HG02981 (cell line): ENCODE data around the gene CCS.
"Not testable (repeated sequence)": the region's sequence is repeated elsewhere in the genome, so short reads cannot be mapped to it uniquely, and the experiment has no call there.

ENCODE experiments used
- ATAC-seq: cut with Tn5 transposase; IDR thresholded peaks from one replicate; pipeline ENCODE4 v1.9.1; 2021; ENCODE audit warnings: mild to moderate bottlenecking, moderate library complexity; ENCODE audit not compliant: unreplicated experiment

Gene CCS

GRCh38 chr11:66561178-66561974 lies 31.6 kb upstream of the CCS start:
- ATAC-seq: no peak

- no peak for ATAC-seq
These were observed 31.1 kb upstream of the CCS start for GRCh38 chr11:66561975-66562248.

- ATAC-seq: no peak
These were observed 30.7 kb upstream of the CCS start for GRCh38 chr11:66562275-66562674.

- ATAC-seq: no peak
These were observed 29.9 kb upstream of the CCS start for GRCh38 chr11:66562907-66563583.

- no peak for ATAC-seq
These were observed 29.2 kb upstream of the CCS start for GRCh38 chr11:66563832-66564231.

GRCh38 chr11:66564538-66564937 lies 28.4 kb upstream of the CCS start:
- ATAC-seq: no peak

GRCh38 chr11:66564984-66565383 lies 28.0 kb upstream of the CCS start:
- ATAC-seq: no peak

GRCh38 chr11:66566221-66566620 lies 26.8 kb upstream of the CCS start:
- ATAC-seq: no peak

GRCh38 chr11:66567787-66568123 lies 25.2 kb upstream of the CCS start:
- ATAC-seq: no peak

GRCh38 chr11:66568124-66568916 lies 24.7 kb upstream of the CCS start, which contains the start of gene CTSF:
TSS of gene CTSF (minus strand) at chr11:66568606. CDS start at chr11:66568486, 120 bp downstream.
- no peak for ATAC-seq

GRCh38 chr11:66569076-66569475 lies 23.9 kb upstream of the CCS start:
- ATAC-seq: no peak

GRCh38 chr11:66570079-66570849 lies 22.7 kb upstream of the CCS start:
- ATAC-seq: no peak

GRCh38 chr11:66570850-66571180 lies 22.2 kb upstream of the CCS start:
- no peak for ATAC-seq

- ATAC-seq: no peak
These were observed 13.9 kb upstream of the CCS start for GRCh38 chr11:66579017-66579606.

- ATAC-seq: no peak
These were observed 12.2 kb upstream of the CCS start for GRCh38 chr11:66580803-66581202.

GRCh38 chr11:66581261-66581660 lies 11.7 kb upstream of the CCS start:
- ATAC-seq: no peak

- ATAC-seq: not testable (repeated sequence)
These were observed 10.3 kb upstream of the CCS start for GRCh38 chr11:66582565-66583147.

GRCh38 chr11:66585447-66585846 lies 7.5 kb upstream of the CCS start:
- ATAC-seq: not testable (repeated sequence)

GRCh38 chr11:66586136-66586535 lies 6.8 kb upstream of the CCS start:
- no peak for ATAC-seq

- not testable (repeated sequence) for ATAC-seq
These were observed 3.7 kb upstream of the CCS start for GRCh38 chr11:66589315-66589714.
